ENCODE results near the gene ANTXR2.
A peak's percentile ranks its signal among the peaks of the same experiment; 100 is the strongest.

ANTXR2 gene

GRCh38 chr4:80073473-80074008 is 512 bp upstream of the ANTXR2 start:
- CTCF ChIA-PET, result interaction anchor here (1.0 to 2.4 kb wide), 6 partner anchors 10 to 128 kb away, joined by 3 to 11 read pairs (median 4); no protein-coding TSS in a partner anchor
- peak; percentile 56 for DNase-seq (ENCODE audit: extremely low spot score)
- POLR2A ChIA-PET, result no interaction called here
- TF ChIP-seq CTCF (IDR thresholded peaks at IDR 0.05; ENCODE audit: control extremely low read depth, extremely low read depth, low read depth, missing control alignments), result no peak

GRCh38 chr4:80072228-80072743 is 743 bp downstream of the ANTXR2 start:
- DNase-seq (ENCODE audit: extremely low spot score), result peak; percentile 29
- POLR2A ChIA-PET, result no interaction called here
- CTCF ChIA-PET, result interaction anchor here (1.0 to 2.4 kb wide), 6 partner anchors 9 to 31 kb away, joined by 3 to 11 read pairs (median 4); no protein-coding TSS in a partner anchor
- no peak for TF ChIP-seq CTCF (IDR thresholded peaks at IDR 0.05; ENCODE audit: control extremely low read depth, extremely low read depth, low read depth, missing control alignments)

GRCh38 chr4:80071604-80072227 is 1.3 kb downstream of the ANTXR2 start:
- peak; percentile 30 for DNase-seq (ENCODE audit: extremely low spot score)
- POLR2A ChIA-PET, result no interaction called here
- TF ChIP-seq CTCF (IDR thresholded peaks at IDR 0.05; ENCODE audit: control extremely low read depth, extremely low read depth, low read depth, missing control alignments), result no peak
- CTCF ChIA-PET, result interaction anchor here (1.2 to 2.4 kb wide), 4 partner anchors 10 to 31 kb away, joined by 3 to 11 read pairs (median 4); no protein-coding TSS in a partner anchor

- no peak for DNase-seq (ENCODE audit: extremely low spot score)
- ChIA-PET CTCF (interaction anchor here (1.2 to 2.4 kb wide), 3 partner anchors 10 to 30 kb away, joined by 3 to 11 read pairs (median 4); no protein-coding TSS in a partner anchor), POLR2A (no interaction called here)
- TF ChIP-seq CTCF (IDR thresholded peaks at IDR 0.05; ENCODE audit: control extremely low read depth, extremely low read depth, low read depth, missing control alignments), result no peak
Observed at GRCh38 chr4:80070880-80071603, 2.0 kb downstream of the ANTXR2 start.

- CTCF ChIA-PET, result no interaction called here
- POLR2A ChIA-PET, result no interaction called here
- TF ChIP-seq CTCF (IDR thresholded peaks at IDR 0.05; ENCODE audit: control extremely low read depth, extremely low read depth, low read depth, missing control alignments), result no peak
- no peak for DNase-seq (ENCODE audit: extremely low spot score)
Observed at GRCh38 chr4:80069837-80070731, 2.9 kb downstream of the ANTXR2 start.
